C4-2B (cell line): ENCODE measurements around the gene HPCAL1.

Source experiments
- ZFX ChIP-seq: fragments of 450-650 bp; IDR thresholded peaks from 2 replicates; pipeline ENCODE4 v1.6.1; 2017
- TF ChIP-seq, protein P1 (sequence below): fragments of 450-650 bp; conservative IDR thresholded peaks from 2 replicates; pipeline ENCODE4 v1.5.1; 2017; ENCODE audit warnings: mild to moderate bottlenecking

DNA sequence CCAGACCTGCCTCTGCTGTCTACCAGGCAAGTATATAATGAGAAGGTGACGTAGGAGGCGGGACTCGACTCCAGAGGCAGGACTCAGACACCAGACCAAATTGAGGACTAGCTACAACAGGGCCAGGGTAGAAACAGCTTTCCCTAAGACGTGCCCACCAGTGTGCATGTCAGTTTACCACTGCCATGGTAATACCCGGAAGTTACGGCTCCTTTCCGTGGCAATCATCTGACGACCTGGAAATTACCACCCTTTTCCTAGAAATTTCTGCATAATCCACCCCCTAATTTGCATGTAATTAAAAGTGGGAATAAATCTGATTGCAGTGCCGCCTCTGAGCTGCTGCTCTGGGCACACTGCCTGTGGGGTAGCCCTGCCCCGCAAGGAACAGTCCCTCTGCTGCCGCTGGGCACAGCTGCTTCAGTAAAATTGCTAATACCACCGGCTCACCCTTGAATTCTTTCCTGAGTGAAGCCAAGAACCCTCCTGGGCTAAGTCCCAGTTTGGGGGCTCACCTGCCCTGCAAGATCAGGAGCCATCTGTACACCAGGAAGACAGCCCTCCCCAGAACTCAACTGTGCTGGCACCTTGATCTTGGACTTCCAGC is 86.4 kb downstream of the HPCAL1 start:
- TF ChIP-seq, protein P1, sequence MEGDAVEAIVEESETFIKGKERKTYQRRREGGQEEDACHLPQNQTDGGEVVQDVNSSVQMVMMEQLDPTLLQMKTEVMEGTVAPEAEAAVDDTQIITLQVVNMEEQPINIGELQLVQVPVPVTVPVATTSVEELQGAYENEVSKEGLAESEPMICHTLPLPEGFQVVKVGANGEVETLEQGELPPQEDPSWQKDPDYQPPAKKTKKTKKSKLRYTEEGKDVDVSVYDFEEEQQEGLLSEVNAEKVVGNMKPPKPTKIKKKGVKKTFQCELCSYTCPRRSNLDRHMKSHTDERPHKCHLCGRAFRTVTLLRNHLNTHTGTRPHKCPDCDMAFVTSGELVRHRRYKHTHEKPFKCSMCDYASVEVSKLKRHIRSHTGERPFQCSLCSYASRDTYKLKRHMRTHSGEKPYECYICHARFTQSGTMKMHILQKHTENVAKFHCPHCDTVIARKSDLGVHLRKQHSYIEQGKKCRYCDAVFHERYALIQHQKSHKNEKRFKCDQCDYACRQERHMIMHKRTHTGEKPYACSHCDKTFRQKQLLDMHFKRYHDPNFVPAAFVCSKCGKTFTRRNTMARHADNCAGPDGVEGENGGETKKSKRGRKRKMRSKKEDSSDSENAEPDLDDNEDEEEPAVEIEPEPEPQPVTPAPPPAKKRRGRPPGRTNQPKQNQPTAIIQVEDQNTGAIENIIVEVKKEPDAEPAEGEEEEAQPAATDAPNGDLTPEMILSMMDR = no peak
- no peak for TF ChIP-seq ZFX
